ENCODE data around the gene WDR20.

WDR20 gene

GRCh38 chr14:102249041-102249440 is 109.3 kb downstream of the WDR20 start:
- ChIA-PET POLR2A (no interaction called here), CTCF (interaction anchor here (1.2 kb wide), 1 partner anchor 13 kb away, joined by 5 read pairs; no protein-coding TSS in a partner anchor)
- no peak for DNase-seq (ENCODE audit: extremely low spot score)
- no peak for TF ChIP-seq CTCF (IDR thresholded peaks at IDR 0.05; ENCODE audit: control extremely low read depth, extremely low read depth, low read depth, missing control alignments)

- DNase-seq (ENCODE audit: extremely low spot score), result no peak
- POLR2A ChIA-PET, result no interaction called here
- TF ChIP-seq CTCF (IDR thresholded peaks at IDR 0.05; ENCODE audit: control extremely low read depth, extremely low read depth, low read depth, missing control alignments), result no peak
- CTCF ChIA-PET, result interaction anchor here (1.2 kb wide), 1 partner anchor 14 kb away, joined by 5 read pairs; no protein-coding TSS in a partner anchor
These were observed 110.3 kb downstream of the WDR20 start for GRCh38 chr14:102249981-102250380.

- TF ChIP-seq CTCF (IDR thresholded peaks at IDR 0.05; ENCODE audit: control extremely low read depth, extremely low read depth, low read depth, missing control alignments), result no peak
- no peak for DNase-seq (ENCODE audit: extremely low spot score)
- POLR2A ChIA-PET, result no interaction called here
- CTCF ChIA-PET, result no interaction called here
These were observed 110.9 kb downstream of the WDR20 start for GRCh38 chr14:102250636-102251035.

GRCh38 chr14:102251161-102251560 is 111.5 kb downstream of the WDR20 start:
- POLR2A ChIA-PET, result no interaction called here
- no peak for DNase-seq (ENCODE audit: extremely low spot score)
- CTCF ChIA-PET, result no interaction called here
- no peak for TF ChIP-seq CTCF (IDR thresholded peaks at IDR 0.05; ENCODE audit: control extremely low read depth, extremely low read depth, low read depth, missing control alignments)

- ChIA-PET CTCF (interaction anchor here (0.8 kb wide), 1 partner anchor 61 kb away, joined by 3 read pairs; no protein-coding TSS in a partner anchor), POLR2A (no interaction called here)
- no peak for DNase-seq (ENCODE audit: extremely low spot score)
- no peak for TF ChIP-seq CTCF (IDR thresholded peaks at IDR 0.05; ENCODE audit: control extremely low read depth, extremely low read depth, low read depth, missing control alignments)
These were observed 113.4 kb downstream of the WDR20 start for GRCh38 chr14:102252834-102253801.

- DNase-seq (ENCODE audit: extremely low spot score), result no peak
- ChIA-PET POLR2A (no interaction called here), CTCF (no interaction called here)
- TF ChIP-seq CTCF (IDR thresholded peaks at IDR 0.05; ENCODE audit: control extremely low read depth, extremely low read depth, low read depth, missing control alignments), result no peak
These were observed 115.9 kb downstream of the WDR20 start for GRCh38 chr14:102255401-102256190.
